SU-DHL-6 (cell line): Measurements from ENCODE around the gene TAX1BP1.

Source experiments
- CTCF ChIP-seq: fragments of 200-600 bp; sonication (generic); IDR thresholded peaks from one replicate; pipeline ENCODE4 v1.5.1; 2017; ENCODE audit warnings: antibody characterized with exemption, mild to moderate bottlenecking, low read length, moderate library complexity; ENCODE audit not compliant: insufficient read depth, poor library complexity, severe bottlenecking
- EZH2phosphoT487 ChIP-seq: fragments of 200-600 bp; sonication (generic), shearing (Covaris generic); conservative IDR thresholded peaks from 2 replicates; pipeline ENCODE4 v1.6.1; 2018; ENCODE audit warnings: mild to moderate bottlenecking, antibody characterized with exemption, low read length, moderate library complexity, mixed read lengths

GRCh38 chr7:27756298-27756697, 16.3 kb downstream of the TAX1BP1 start:
- TF ChIP-seq CTCF (no peak), EZH2phosphoT487 (no peak)
